HEK293 (cell line): ENCODE data around the gene NCOR1.

Experiments used
- HOXA7 ChIP-seq: sonication (generic); formaldehyde crosslinking; IDR thresholded peaks from 2 replicates; pipeline ENCODE4 v1.8.1; 2022; ENCODE audit warnings: missing genetic modification reagents, borderline replicate concordance
- PRDM1 ChIP-seq: fragments of 450-650 bp; formaldehyde crosslinking; IDR thresholded peaks from 2 replicates; pipeline ENCODE4; 2016; ENCODE audit warnings: missing biosample characterization, missing genetic modification characterization
- ZNF138 ChIP-seq: fragments of 450-650 bp; formaldehyde crosslinking; IDR thresholded peaks from 2 replicates; pipeline ENCODE4 v1.5.1; 2016; ENCODE audit warnings: missing biosample characterization, missing genetic modification characterization, borderline replicate concordance
- ZNF549 ChIP-seq: fragments of 450-650 bp; IDR thresholded peaks from 2 replicates; pipeline ENCODE4 v1.5.1; 2018; ENCODE audit warnings: missing biosample characterization, missing genetic modification characterization, mild to moderate bottlenecking, inconsistent platforms, moderate library complexity
- ZNF747 ChIP-seq: fragments of 450-650 bp; formaldehyde crosslinking; IDR thresholded peaks from 2 replicates; pipeline ENCODE4 v1.5.1; 2016; ENCODE audit warnings: missing biosample characterization, missing genetic modification characterization
- TF ChIP-seq, protein P1 (sequence below): fragments of 450-650 bp; formaldehyde crosslinking; IDR thresholded peaks from 2 replicates; pipeline ENCODE4 v1.5.1; 2016; ENCODE audit warnings: missing biosample characterization, missing genetic modification characterization

DNA sequence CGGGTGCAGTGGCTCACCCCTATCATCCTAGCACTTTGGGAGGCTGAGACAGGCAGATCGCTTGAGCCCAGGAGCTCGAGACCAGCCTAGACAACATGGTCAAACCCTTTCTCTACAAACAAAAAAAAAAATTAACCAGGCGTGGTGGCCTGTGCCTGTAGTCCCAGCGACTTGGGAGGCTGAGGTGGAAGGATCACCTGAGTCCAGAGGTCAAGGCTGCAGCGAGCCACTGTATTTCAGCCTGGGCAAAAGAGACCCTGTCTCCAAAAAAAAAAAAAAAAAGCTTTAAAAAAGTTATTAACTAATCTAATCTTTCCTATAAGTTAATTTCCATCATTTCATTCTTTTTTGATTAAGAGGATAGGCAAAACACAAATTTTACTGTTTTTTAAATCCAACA is 2.5 kb downstream of the NCOR1 start:
- TF ChIP-seq ZNF747 (no peak), PRDM1 (tag by site-specific recombination) (no peak), ZNF549 (tag by site-specific recombination) (no peak), HOXA7 (no peak), ZNF138 (tag by site-specific recombination) (no peak)
- TF ChIP-seq, protein P1, sequence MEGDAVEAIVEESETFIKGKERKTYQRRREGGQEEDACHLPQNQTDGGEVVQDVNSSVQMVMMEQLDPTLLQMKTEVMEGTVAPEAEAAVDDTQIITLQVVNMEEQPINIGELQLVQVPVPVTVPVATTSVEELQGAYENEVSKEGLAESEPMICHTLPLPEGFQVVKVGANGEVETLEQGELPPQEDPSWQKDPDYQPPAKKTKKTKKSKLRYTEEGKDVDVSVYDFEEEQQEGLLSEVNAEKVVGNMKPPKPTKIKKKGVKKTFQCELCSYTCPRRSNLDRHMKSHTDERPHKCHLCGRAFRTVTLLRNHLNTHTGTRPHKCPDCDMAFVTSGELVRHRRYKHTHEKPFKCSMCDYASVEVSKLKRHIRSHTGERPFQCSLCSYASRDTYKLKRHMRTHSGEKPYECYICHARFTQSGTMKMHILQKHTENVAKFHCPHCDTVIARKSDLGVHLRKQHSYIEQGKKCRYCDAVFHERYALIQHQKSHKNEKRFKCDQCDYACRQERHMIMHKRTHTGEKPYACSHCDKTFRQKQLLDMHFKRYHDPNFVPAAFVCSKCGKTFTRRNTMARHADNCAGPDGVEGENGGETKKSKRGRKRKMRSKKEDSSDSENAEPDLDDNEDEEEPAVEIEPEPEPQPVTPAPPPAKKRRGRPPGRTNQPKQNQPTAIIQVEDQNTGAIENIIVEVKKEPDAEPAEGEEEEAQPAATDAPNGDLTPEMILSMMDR, result no peak
